ENCODE measurements around the gene CHST3. TPM values are rescaled to one million over a fixed set of nuclear protein-coding genes. Genes with fewer than 3 reads are reported as not detected.

CHST3 gene
- total and polyA plus RNA-seq, 9 of the 15 experiments (the other 6 are each of a cell fraction or from before 2014, with no cell fraction given) = 0.01 to 1.3 (median 0.15) TPM

GRCh38 chr10:71971311-71971731 lies 7.1 kb downstream of the CHST3 start:
- no peak overlapping the region for H2AFZ ChIP-seq (ENCODE audit: low read depth, low read length)
- H3K9me3 ChIP-seq (replicated peaks; ENCODE audit: control insufficient read depth, insufficient read depth, low read depth, low read length) = no peaks in the 10 kb centered on the region
- H3K36me3 ChIP-seq (ENCODE audit: control insufficient read depth, insufficient read depth, low read length) = no peaks in the 10 kb centered on the region
- H3K4me3 ChIP-seq = no peak overlapping the region
- no TSS peak for BruUV-seq (replicated peaks)
- no peaks in the 10 kb centered on the region for H3K79me2 ChIP-seq (ENCODE audit: control insufficient read depth, insufficient read depth, low read length)
- in situ Hi-C loops (cut with MboI) (no loop called here), intact Hi-C loops (cut with micrococcal nuclease) (loop anchor here (5.0 kb wide), 1 partner anchor 74 kb away; no protein-coding TSS in a partner anchor)
- WGBS (ENCODE audit: insufficient coverage, low coverage, missing lambda C conversion rate) = 9% methylated on average over 13 of the region's 13 CpGs
- no peaks in the 10 kb centered on the region; the same call in 1 of the 2 replicates for H4K20me1 ChIP-seq (replicated peaks; ENCODE audit: control insufficient read depth, insufficient read depth, low read length)
- TF ChIP-seq NBN (IDR thresholded peaks at IDR 0.05; ENCODE audit: low read depth) (no peak), SAFB2 (IDR thresholded peaks at IDR 0.05; ENCODE audit: borderline replicate concordance, low read depth, low read length, severe bottlenecking) (no peak), CSDE1 (IDR thresholded peaks at IDR 0.05) (no peak), MBD2 (IDR thresholded peaks at IDR 0.05; ENCODE audit: borderline replicate concordance, low read depth) (no peak)
- H3K27ac ChIP-seq (ENCODE audit: extremely low read depth, low read depth, low read length) = no peak overlapping the region
- peaks cover 0 to 9% of the 10 kb centered on the region in 2 experiments; a peak in 2 of 5 replicates for H3K4me1 ChIP-seq (replicated peaks in 1 of 2; ENCODE audit: control insufficient read depth in 2 of 2, insufficient read depth in 2 of 2, low read length in 2 of 2)
- POLR2A ChIA-PET = interaction anchor here (0.5 to 1.2 kb wide), 4 partner anchors 9 to 412 kb away, joined by 3 read pairs; partner anchors contain the start of gene PSAP
- no peak overlapping the region for H3K4me2 ChIP-seq (ENCODE audit: insufficient read depth, low read length)
- CTCF ChIA-PET (ENCODE audit: low intra/inter-chr PET ratio) = interaction anchor here (1.7 kb wide), 1 partner anchor 77 kb away, joined by 6 read pairs; no protein-coding TSS in a partner anchor
- no peak for DNase-seq (ENCODE audit: extremely low read depth in 1 of 4, low spot score in 3 of 4)
- H3K9me1 ChIP-seq (ENCODE audit: control insufficient read depth, insufficient read depth, low read length) = no peaks in the 10 kb centered on the region
- FAIRE-seq = no peak
- no peak for ATAC-seq
- H3K9ac ChIP-seq (ENCODE audit: insufficient read depth in 1 of 2, low read depth in 2 of 2, low read length in 2 of 2) = no peak overlapping the region
- H3K27me3 ChIP-seq (ENCODE audit: control insufficient read depth in 2 of 2, insufficient read depth in 2 of 2, low read length in 2 of 2) = peaks cover 35 to 84% of the 10 kb centered on the region in 2 experiments

Data from K562 (cell line).